ENCODE measurements around the gene PHF2. TPM values are rescaled to one million over a fixed set of nuclear protein-coding genes. Genes with fewer than 3 reads are reported as not detected.

The PHF2 gene
- total and polyA plus RNA-seq, 2 experiments from 2014 or later: 4.3 to 11.8 TPM

DNA sequence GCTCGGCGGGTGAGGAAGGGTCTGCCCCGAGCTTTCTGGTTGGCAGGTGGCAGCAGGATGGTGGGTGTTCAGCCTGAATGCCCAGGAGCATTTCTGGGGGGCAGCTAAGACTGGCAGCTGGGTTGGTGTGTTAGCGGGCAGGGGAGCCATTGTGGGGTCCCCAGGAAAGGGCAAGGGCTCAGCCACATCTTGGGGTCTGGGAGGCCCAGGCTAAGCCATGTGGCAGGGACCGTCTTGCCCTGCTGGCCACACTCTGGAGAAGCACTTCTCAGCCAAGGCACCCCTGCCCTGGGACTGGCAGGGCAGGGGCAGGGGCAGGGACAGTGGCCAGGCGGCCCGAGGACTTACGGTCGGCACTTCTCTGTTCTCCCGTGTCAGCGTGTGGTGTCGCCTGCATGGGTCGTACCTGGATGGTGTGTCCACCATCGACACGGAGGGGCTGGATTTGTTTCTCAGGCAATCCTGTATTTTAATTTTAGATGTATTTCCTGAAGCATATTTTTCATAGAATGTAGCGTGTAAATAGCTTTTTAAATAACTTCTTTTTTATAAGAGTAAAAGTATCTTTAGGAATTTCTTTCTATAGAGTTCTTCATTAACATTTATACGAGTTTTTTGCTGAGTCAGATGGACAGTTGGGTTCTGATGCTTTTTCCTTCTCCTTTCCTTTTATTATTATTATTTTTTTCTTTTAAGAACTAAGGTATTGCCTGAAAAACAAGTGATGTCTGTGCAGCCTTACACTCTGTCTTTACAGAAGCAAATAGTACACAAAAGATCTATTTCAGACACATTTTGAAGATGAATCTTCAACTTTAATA, 102.0 kb downstream of the PHF2 start (continued):
- TF ChIP-seq ZNF462 (CRISPR knock-in tag; IDR thresholded peaks at IDR 0.05): no peak
- no peak for TF ChIP-seq POLR2AphosphoS5 (IDR thresholded peaks at IDR 0.05; ENCODE audit: low read depth)

DNA sequence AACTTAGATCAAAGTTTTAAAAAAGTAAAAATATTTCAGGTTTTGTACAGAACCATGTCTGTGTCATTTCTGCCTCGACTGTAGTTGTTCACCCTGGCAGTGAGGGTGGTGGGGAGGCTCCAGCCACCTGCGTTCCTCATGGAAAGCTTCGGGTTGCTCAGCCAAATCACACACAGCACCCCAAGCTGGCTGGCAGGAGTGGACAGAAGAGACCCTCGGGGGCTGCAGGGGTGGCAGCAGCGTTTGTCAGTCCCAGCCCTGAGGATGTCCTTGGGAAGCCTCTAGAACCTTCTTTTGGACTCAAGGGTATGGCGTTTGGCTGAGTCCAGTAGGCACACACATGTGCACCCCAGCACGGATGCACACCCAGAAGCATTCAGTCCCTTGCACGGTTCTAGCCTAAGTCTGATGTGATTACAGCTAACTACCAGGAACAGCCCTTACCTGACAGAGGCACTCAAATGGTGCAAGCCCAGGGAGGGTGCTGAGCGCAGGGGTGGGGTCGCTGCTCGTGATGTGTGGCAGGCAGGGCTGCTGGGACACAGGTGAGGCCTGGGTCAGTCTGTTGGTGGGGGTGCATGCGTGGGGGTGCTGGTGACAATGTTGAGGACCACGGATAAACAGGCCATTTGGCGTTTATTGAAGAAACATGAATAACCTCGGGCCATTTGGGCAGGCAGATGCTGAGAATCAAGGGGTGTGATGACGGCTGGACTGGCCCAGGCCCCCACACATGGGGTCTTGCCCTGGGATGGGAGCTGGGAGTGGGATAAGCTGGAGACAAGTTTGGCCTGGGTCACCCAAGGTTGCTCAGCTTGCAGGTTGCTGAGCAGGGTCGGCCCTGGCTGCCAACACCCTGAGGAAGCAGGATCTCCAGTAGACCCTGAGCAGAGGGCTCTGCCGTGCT, 103.4 kb downstream of the PHF2 start:
- H3K27me3 Mint-ChIP-seq (ENCODE audit: insufficient read depth, low read depth, poor library complexity): peaks cover 4% of the 10 kb centered on the region
- Histone ChIP-seq H4K20me1 (replicated peaks; ENCODE audit: insufficient read depth) (no peaks in the 10 kb centered on the region), H3K4me1 (ENCODE audit: insufficient read depth) (no peaks in the 10 kb centered on the region), H3K27ac (ENCODE audit: low read depth) (no peak overlapping the region), H3K4me2 (no peak overlapping the region), H3K9me2 (ENCODE audit: insufficient read depth) (no peaks in the 10 kb centered on the region), H3F3A (replicated peaks; ENCODE audit: low read depth) (no peaks in the 10 kb centered on the region), H3K36me3 (ENCODE audit: insufficient read depth) (no peaks in the 10 kb centered on the region), H3K27me3 (ENCODE audit: insufficient read depth) (no peaks in the 10 kb centered on the region), H3K4me3 (no peak overlapping the region), H3K79me2 (replicated peaks; ENCODE audit: insufficient read depth) (no peaks in the 10 kb centered on the region), H2AFZ (no peak overlapping the region)
- no peak for DNase-seq (ENCODE audit: low spot score)
- no peak for ATAC-seq
- H3K36me3 Mint-ChIP-seq (ENCODE audit: low read depth): 0 out of 3 replicates have a peak, but pooled peaks cover 3% of the 10 kb centered on the region
- no peak overlapping the region for H3K27ac Mint-ChIP-seq
- peaks cover 3% of the 10 kb centered on the region for H3K4me1 Mint-ChIP-seq
- no peak overlapping the region for H3K4me3 Mint-ChIP-seq
- H3K9me3 Mint-ChIP-seq: no peaks in the 10 kb centered on the region
- TF ChIP-seq, protein P1, sequence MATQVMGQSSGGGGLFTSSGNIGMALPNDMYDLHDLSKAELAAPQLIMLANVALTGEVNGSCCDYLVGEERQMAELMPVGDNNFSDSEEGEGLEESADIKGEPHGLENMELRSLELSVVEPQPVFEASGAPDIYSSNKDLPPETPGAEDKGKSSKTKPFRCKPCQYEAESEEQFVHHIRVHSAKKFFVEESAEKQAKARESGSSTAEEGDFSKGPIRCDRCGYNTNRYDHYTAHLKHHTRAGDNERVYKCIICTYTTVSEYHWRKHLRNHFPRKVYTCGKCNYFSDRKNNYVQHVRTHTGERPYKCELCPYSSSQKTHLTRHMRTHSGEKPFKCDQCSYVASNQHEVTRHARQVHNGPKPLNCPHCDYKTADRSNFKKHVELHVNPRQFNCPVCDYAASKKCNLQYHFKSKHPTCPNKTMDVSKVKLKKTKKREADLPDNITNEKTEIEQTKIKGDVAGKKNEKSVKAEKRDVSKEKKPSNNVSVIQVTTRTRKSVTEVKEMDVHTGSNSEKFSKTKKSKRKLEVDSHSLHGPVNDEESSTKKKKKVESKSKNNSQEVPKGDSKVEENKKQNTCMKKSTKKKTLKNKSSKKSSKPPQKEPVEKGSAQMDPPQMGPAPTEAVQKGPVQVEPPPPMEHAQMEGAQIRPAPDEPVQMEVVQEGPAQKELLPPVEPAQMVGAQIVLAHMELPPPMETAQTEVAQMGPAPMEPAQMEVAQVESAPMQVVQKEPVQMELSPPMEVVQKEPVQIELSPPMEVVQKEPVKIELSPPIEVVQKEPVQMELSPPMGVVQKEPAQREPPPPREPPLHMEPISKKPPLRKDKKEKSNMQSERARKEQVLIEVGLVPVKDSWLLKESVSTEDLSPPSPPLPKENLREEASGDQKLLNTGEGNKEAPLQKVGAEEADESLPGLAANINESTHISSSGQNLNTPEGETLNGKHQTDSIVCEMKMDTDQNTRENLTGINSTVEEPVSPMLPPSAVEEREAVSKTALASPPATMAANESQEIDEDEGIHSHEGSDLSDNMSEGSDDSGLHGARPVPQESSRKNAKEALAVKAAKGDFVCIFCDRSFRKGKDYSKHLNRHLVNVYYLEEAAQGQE (IDR thresholded peaks at IDR 0.05; ENCODE audit: unreplicated experiment): no peak
- TF ChIP-seq STAT1 (IDR thresholded peaks at IDR 0.05; ENCODE audit: unreplicated experiment) (no peak), EZH2 (IDR thresholded peaks at IDR 0.05; ENCODE audit: low read depth, unreplicated experiment) (no peak), NANOG (IDR thresholded peaks at IDR 0.05; ENCODE audit: borderline replicate concordance) (no peak), ZNF114 (CRISPR knock-in tag; IDR thresholded peaks at IDR 0.05) (no peak), POLR2AphosphoS5 (IDR thresholded peaks at IDR 0.05; ENCODE audit: low read depth) (no peak), EZH2phosphoT487 (IDR thresholded peaks at IDR 0.05; ENCODE audit: unreplicated experiment) (no peak), JUNB (IDR thresholded peaks at IDR 0.05; ENCODE audit: unreplicated experiment) (no peak), CTCF (conservative IDR thresholded peaks at IDR 0.05; ENCODE audit: low read depth in 2 of 2) (no peak)
